Heart left ventricle (tissue), 16 donors: ENCODE data around the gene PLA2R1. TPM values are rescaled to one million over a fixed set of nuclear protein-coding genes. Genes with fewer than 3 reads are reported as not detected.
A peak's percentile ranks its signal among the peaks of the same experiment; 100 is the strongest.

ENCODE experiments used
- ATAC-seq, 4 donors: fragments of 200-7000 bp; cut with Tn5 transposase; one replicate each; pipeline ENCODE4 v1.9.1; 2020 to 2022; ENCODE audit warnings: moderate library complexity in 4 of 4, mild to moderate bottlenecking in 3 of 4, moderate number of reproducible peaks in 1 of 4
- DNase-seq, 5 donors: peaks; one replicate each; pipeline ENCODE4 v3.0.0-alpha.2; 2020
- H3K27ac ChIP-seq, 12 donors: fragments of 200-600 bp; sonication (generic) in 4 of 12; one replicate each; pipeline versions ENCODE4 v1.5.0 to v1.8.0; 2016 to 2022; ENCODE audit warnings: mild to moderate bottlenecking in 2 of 12
- H3K27me3 ChIP-seq, 9 donors: fragments of 200-600 bp; sonication (generic) in 2 of 9; one replicate each; pipeline versions ENCODE4 v1.5.1 to v1.8.0; 2016 to 2022; ENCODE audit warnings: mild to moderate bottlenecking in 3 of 9
- H3K36me3 ChIP-seq, 9 donors: fragments of 200-600 bp; sonication (generic) in 2 of 9; one replicate each; pipeline versions ENCODE4 v1.5.0 to v1.8.0; 2018 to 2022; ENCODE audit warnings: mild to moderate bottlenecking in 2 of 9
- H3K4me1 ChIP-seq, 12 donors: fragments of 200-600 bp; sonication (generic) in 4 of 12; one replicate each; pipeline versions ENCODE4 v1.5.0 to v1.8.0; 2016 to 2022; ENCODE audit warnings: mild to moderate bottlenecking in 3 of 12
- H3K4me3 ChIP-seq, 12 donors: fragments of 200-600 bp; sonication (generic) in 4 of 12; one replicate each; pipeline versions ENCODE4 v1.5.0 to v1.8.0; 2017 to 2022; ENCODE audit warnings: mild to moderate bottlenecking in 9 of 12, moderate library complexity in 4 of 12
- H3K9me3 ChIP-seq, 12 donors: fragments of 200-600 bp; sonication (generic) in 4 of 12; one replicate each; pipeline versions ENCODE4 v1.5.0 to v1.8.0; 2016 to 2022; ENCODE audit warnings: mild to moderate bottlenecking in 1 of 12
- CTCF ChIP-seq, 12 donors: fragments of 200-600 bp; sonication (generic) in 4 of 12; IDR thresholded peaks; one replicate each; pipeline versions ENCODE4 v1.5.0 to v1.8.0; 2018 to 2022; ENCODE audit warnings: antibody characterized with exemption in 12 of 12, mild to moderate bottlenecking in 5 of 12
- POLR2A ChIP-seq, 2 donors: fragments of 450-650 bp; IDR thresholded peaks; one replicate each; pipeline ENCODE4 v1.6.1; 2017; ENCODE audit warnings: antibody characterized with exemption in 2 of 2, mild to moderate bottlenecking in 2 of 2, moderate library complexity in 2 of 2
- WGBS, 4 donors: extraction: QIAGEN DNeasy Blood & Tissue Kit in 2 of 4; methylation state at CpG; one replicate each; pipeline versions ENCODE4 v1.1.5 to v1.1.7; 2013 to 2018; 5-methylcytosine and 5-hydroxymethylcytosine counted together
- intact Hi-C, 10 donors: fragments of 100-400 bp; cut with DNase I; formaldehyde crosslinking; loops; one replicate each; pipeline versions ENCODE4 v1.11.1 to v1.14.2; 2022
- polyA plus RNA-seq, 2 donors: library from polyadenylated mRNA; stranded (reverse); fragments of 200-250 nt; gene quantifications; one replicate each; pipeline ENCODE4 v1.2.3, GENCODE V29; 2013
- total RNA-seq, 9 donors: library from RNA; depleted of rRNA in 2 of 9; stranded (reverse); fragments of >200 nt in 2 of 9; fragmentation: NEBNext Ultra II Directional in 3 of 9; extraction: Animal tissue kit (Norgen Biotek cat#: 25700) in 3 of 9; gene quantifications; one replicate each; pipeline versions ENCODE4 v1.1.0 to v1.2.4, GENCODE V29; 2016 to 2023
- donor health status: ischemic (EF 13 %, LVEDD 7.1; RV severe dilation, severe dysfunction).
- donor health status: healthy with polysubstance abuse.
- donor health status: DM: no; HTN: yes; CAD: no.
- donor health status: DM: no; HTN: no; CAD: no.
- donor health status: ischemic (EF 25% LVEDD 6.9; RV normal size, moderate dysfunction).
- donor health status: ischemic (EF 25% LVEDD 5.7; RV mildly dilated, moderate dysfunction).
- donor health status: healthy.
- donor health status: DM: yes; HTN: yes; CAD: no.
- donor health status: ischemic (EF 35%, LVEDD 5.7; RV mildly dilated, moderate dysfunction).
- donor health status: nonischemic (EF 11% LVEDD 7.7; RV severe dilation, severe dysfunction).
- donor health status: DM: yes; HTN: yes; CAD: no.
- donor health status: PGD.
- donor health status: ischemic (EF 29% LVEDD 5.4; RV normal size, mild dysfunction).
- donor health status: nonischemic (EF 23%, LVEDD 6.1; RV moderate dilation, normal function).

Gene PLA2R1
- total and polyA plus RNA-seq, 11 donors, result 0.36 to 4.7 (median 2.1) TPM

GRCh38 chr2:159902722-159903121, 159.7 kb downstream of the PLA2R1 start:
- peak overlapping the region in 1 of 12 donors; percentile 85 for H3K27ac ChIP-seq
- TF ChIP-seq CTCF (IDR thresholded peaks at IDR 0.05) (no peak), POLR2A (IDR thresholded peaks at IDR 0.05) (no peak)
- intact Hi-C loops, result loop anchor here in 1 of 10 donors (5.0 kb wide), 1 partner anchor 200 kb away; no protein-coding TSS in a partner anchor
- H3K27me3 ChIP-seq, result peaks cover 0 to 11% (median 0%) of the 10 kb centered on the region in 9 donors
- DNase-seq (no peak), ATAC-seq (no peak)
- WGBS, 4 donors, result 88 to 91% (median 89%) methylated on average over 6 of the region's 6 CpGs
- H3K4me3 ChIP-seq, result no peak overlapping the region
- H3K36me3 ChIP-seq, result no peaks in the 10 kb centered on the region
- H3K4me1 ChIP-seq, result peaks cover 0 to 23% (median 9%) of the 10 kb centered on the region in 12 donors
- no peaks in the 10 kb centered on the region for H3K9me3 ChIP-seq

DNA sequence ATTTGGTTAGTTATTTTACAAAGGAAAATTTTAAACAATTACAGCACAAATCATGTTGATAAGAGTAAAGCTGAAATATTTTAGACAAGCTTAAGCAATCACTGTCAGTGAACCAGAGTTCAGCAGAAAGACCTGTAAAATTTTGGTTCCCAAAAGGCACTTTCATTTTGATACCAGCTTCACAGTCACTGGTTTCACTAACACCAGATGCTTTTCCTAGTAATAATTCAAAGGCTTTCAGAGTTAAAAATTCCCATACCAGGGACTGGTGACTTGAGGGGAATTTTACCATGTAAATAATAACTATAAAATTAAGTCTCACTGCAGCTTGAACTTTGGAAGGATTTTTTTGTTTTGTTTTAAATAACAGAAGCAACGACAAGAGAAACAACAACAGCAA, 162.1 kb downstream of the PLA2R1 start:
- H3K4me3 ChIP-seq, result no peak overlapping the region
- no peak for ATAC-seq
- H3K9me3 ChIP-seq, result no peaks in the 10 kb centered on the region
- H3K27ac ChIP-seq, result no peak overlapping the region
- DNase-seq, result no peak
- intact Hi-C loops, result loop anchor here in 1 of 10 donors (5.0 kb wide), 1 partner anchor 202 kb away; no protein-coding TSS in a partner anchor
- peaks cover 0 to 11% (median 0%) of the 10 kb centered on the region in 9 donors for H3K27me3 ChIP-seq
- 88 to 98% (median 94%) methylated on average over 1 of the region's 1 CpG for WGBS, 4 donors
- H3K36me3 ChIP-seq, result no peaks in the 10 kb centered on the region
- TF ChIP-seq CTCF (IDR thresholded peaks at IDR 0.05) (no peak), POLR2A (IDR thresholded peaks at IDR 0.05) (no peak)
- H3K4me1 ChIP-seq, result peaks cover 0 to 23% (median 9%) of the 10 kb centered on the region in 12 donors

DNA sequence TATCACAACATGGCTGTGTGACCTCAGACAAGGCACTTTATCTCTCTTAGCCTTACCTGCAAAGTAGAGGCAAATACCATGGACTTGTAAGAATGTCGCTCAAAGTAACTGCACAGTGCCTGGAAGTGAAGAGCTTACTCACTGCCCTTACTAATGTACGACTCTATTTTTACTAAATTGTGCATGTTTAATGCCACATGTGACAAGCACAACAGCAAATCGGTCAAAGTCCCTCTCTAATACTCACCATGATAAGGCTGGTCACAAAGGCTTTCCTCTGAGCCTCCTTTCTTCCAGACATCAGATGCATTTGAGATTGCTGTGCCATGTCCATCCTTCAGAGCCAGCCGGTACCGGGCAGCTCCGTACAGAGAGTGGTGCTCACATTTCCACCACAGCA, 164.0 kb downstream of the PLA2R1 start:
- Histone ChIP-seq H3K4me3 (no peak overlapping the region), H3K27ac (no peak overlapping the region), H3K4me1 (peaks cover 0 to 12% (median 0%) of the 10 kb centered on the region in 12 donors), H3K9me3 (no peaks in the 10 kb centered on the region), H3K36me3 (no peaks in the 10 kb centered on the region), H3K27me3 (no peaks in the 10 kb centered on the region)
- intact Hi-C loops, result no loop called here
- no peak for ATAC-seq
- TF ChIP-seq POLR2A (IDR thresholded peaks at IDR 0.05), result no peak
- no peak for TF ChIP-seq CTCF (IDR thresholded peaks at IDR 0.05)
- 86 to 93% (median 88%) methylated on average over 6 of the region's 6 CpGs for WGBS, 4 donors
- DNase-seq, result no peak

DNA sequence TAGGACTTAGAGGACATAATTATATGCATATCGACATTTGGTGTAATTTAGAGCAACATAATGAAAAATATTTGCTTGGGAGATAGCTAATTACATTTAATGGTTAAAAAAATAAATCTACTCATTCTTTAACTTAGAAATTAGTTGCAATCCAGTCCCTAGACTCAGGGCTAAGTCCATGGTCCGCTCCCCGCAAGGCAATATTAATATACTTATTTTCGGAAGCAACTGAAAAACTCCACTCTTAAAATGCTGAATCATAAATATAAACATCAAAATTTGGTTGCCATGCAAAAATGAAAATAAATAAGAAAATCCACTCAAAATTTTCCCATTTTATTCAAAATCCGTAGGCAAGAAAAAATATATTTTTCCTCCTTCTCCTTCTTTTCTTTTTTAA, 164.7 kb downstream of the PLA2R1 start:
- 87 to 95% (median 93%) methylated on average over 5 of the region's 5 CpGs for WGBS, 4 donors
- Histone ChIP-seq H3K27ac (no peak overlapping the region), H3K4me1 (peaks cover 0 to 12% (median 0%) of the 10 kb centered on the region in 12 donors), H3K27me3 (no peaks in the 10 kb centered on the region), H3K9me3 (no peaks in the 10 kb centered on the region), H3K4me3 (no peak overlapping the region), H3K36me3 (no peaks in the 10 kb centered on the region)
- ATAC-seq (no peak), DNase-seq (no peak)
- TF ChIP-seq CTCF (IDR thresholded peaks at IDR 0.05), result no peak
- no peak for TF ChIP-seq POLR2A (IDR thresholded peaks at IDR 0.05)
- intact Hi-C loops, result no loop called here
